Esophagus squamous epithelium (tissue), 5 donors: Measurements from ENCODE around the gene LGI4. TPM values are rescaled to one million over a fixed set of nuclear protein-coding genes. Genes with fewer than 3 reads are reported as not detected.

Experiments
- DNase-seq: peaks from one replicate; lab custom pipeline; 2025; lab: John Stamatoyannopoulos, UW
- H3K27ac ChIP-seq, 4 donors: fragments of 200-600 bp; sonication (generic); one replicate each; pipeline ENCODE4 v1.5.1; 2016 to 2019; ENCODE audit warnings: mild to moderate bottlenecking in 1 of 4
- H3K27me3 ChIP-seq, 4 donors: fragments of 200-600 bp; sonication (generic); 1 replicate in 3 of 4; 2 replicates in 1 of 4; pipeline versions ENCODE4 v1.5.1 to v1.6.0; 2017 to 2021; ENCODE audit warnings: antibody characterized with exemption in 1 of 4
- H3K36me3 ChIP-seq, 3 donors: fragments of 200-600 bp; sonication (generic); one replicate each; pipeline ENCODE4 v1.5.1; 2016 to 2019
- H3K4me1 ChIP-seq, 3 donors: fragments of 200-600 bp; sonication (generic); one replicate each; pipeline ENCODE4 v1.5.1; 2017 to 2019
- H3K4me3 ChIP-seq, 4 donors: fragments of 200-600 bp; sonication (generic); 1 replicate in 3 of 4; 2 replicates in 1 of 4; pipeline ENCODE4 v1.5.1; 2016 to 2019; ENCODE audit warnings: mild to moderate bottlenecking in 2 of 4, moderate library complexity in 1 of 4
- H3K9me3 ChIP-seq, 3 donors: fragments of 200-600 bp; sonication (generic); one replicate each; pipeline ENCODE4 v1.5.1; 2016 to 2019
- CTCF ChIP-seq, 6 experiments: fragments of 450-650 bp in 4 of 6; fragments of 200-600 bp in 2 of 6; sonication (generic) in 2 of 6; IDR thresholded peaks; one replicate each; pipeline ENCODE4 v1.5.1; 2016 to 2019; ENCODE audit warnings: antibody characterized with exemption in 6 of 6, mild to moderate bottlenecking in 4 of 6, moderate library complexity in 4 of 6
- POLR2A ChIP-seq, 4 donors: fragments of 450-650 bp; IDR thresholded peaks; one replicate each; pipeline ENCODE4 v1.6.1; 2017; ENCODE audit warnings: antibody characterized with exemption in 4 of 4, mild to moderate bottlenecking in 4 of 4, moderate library complexity in 3 of 4
- WGBS, 2 donors: methylation state at CpG; one replicate each; pipeline ENCODE4 v1.1.5; 2018; 5-methylcytosine and 5-hydroxymethylcytosine counted together
- intact Hi-C: fragments of 100-400 bp; cut with DNase I; formaldehyde crosslinking; loops from one replicate; pipeline ENCODE4 v1.15.0; 2022
- total RNA-seq, 4 donors: library from RNA; depleted of rRNA; stranded (reverse); fragments of >200 nt; gene quantifications; one replicate each; pipeline ENCODE4 v1.1.0, GENCODE V29; 2016
- donor health status: DM: yes; HTN: yes; CAD: no.

LGI4 gene
- total RNA-seq, 4 donors from 2014 or later: 1.3 to 8.2 (median 1.6) TPM

- no peak for DNase-seq
- peak overlapping the region in 3 of 4 donors; percentile 43 to 93 (median 51) for H3K27ac ChIP-seq
Measured at GRCh38 chr19:35112995-35113688, 21.7 kb downstream of the LGI4 start.

GRCh38 chr19:35110974-35111373 lies 23.9 kb downstream of the LGI4 start:
- no peak for TF ChIP-seq CTCF (IDR thresholded peaks at IDR 0.05)
- TF ChIP-seq POLR2A (IDR thresholded peaks at IDR 0.05): no peak

More at GRCh38 chr19:35112995-35113688, 21.7 kb downstream of the LGI4 start:
- Histone ChIP-seq H3K4me1 (peaks cover 12 to 96% (median 19%) of the 10 kb centered on the region in 3 donors), H3K4me3 (no peak overlapping the region), H3K36me3 (no peaks in the 10 kb centered on the region), H3K9me3 (no peaks in the 10 kb centered on the region), H3K27me3 (no peaks in the 10 kb centered on the region)
- TF ChIP-seq CTCF (IDR thresholded peaks at IDR 0.05): no peak
- TF ChIP-seq POLR2A (IDR thresholded peaks at IDR 0.05): no peak
- intact Hi-C loops: no loop called here
- 68 to 78% methylated on average over 10 to 13 of the region's 15 CpGs for WGBS, 2 donors

GRCh38 chr19:35109395-35110112 lies 25.3 kb downstream of the LGI4 start:
- intact Hi-C loops: no loop called here
- 34 to 62% methylated on average over 7 to 16 of the region's 22 CpGs for WGBS, 2 donors
- Histone ChIP-seq H3K4me1 (peaks cover 9 to 82% (median 24%) of the 10 kb centered on the region in 3 donors), H3K27me3 (no peaks in the 10 kb centered on the region), H3K36me3 (no peaks in the 10 kb centered on the region), H3K4me3 (no peak overlapping the region), H3K27ac (peak overlapping the region; percentile 82 to 87 (median 85)), H3K9me3 (no peaks in the 10 kb centered on the region)
- no peak for DNase-seq
- no peak for TF ChIP-seq CTCF (IDR thresholded peaks at IDR 0.05)
- peak in 1 of 4 donors; percentile 23 for TF ChIP-seq POLR2A (IDR thresholded peaks at IDR 0.05)

More at GRCh38 chr19:35110974-35111373, 23.9 kb downstream of the LGI4 start:
- no peak for DNase-seq
- intact Hi-C loops: no loop called here
- 23 to 41% methylated on average over 2 to 9 of the region's 9 CpGs for WGBS, 2 donors
- Histone ChIP-seq H3K27me3 (no peaks in the 10 kb centered on the region), H3K27ac (peak overlapping the region; percentile 35 to 87 (median 82)), H3K4me3 (no peak overlapping the region), H3K9me3 (no peaks in the 10 kb centered on the region), H3K4me1 (peaks cover 17 to 96% (median 28%) of the 10 kb centered on the region in 3 donors), H3K36me3 (no peaks in the 10 kb centered on the region)

- TF ChIP-seq CTCF (IDR thresholded peaks at IDR 0.05) (no peak), POLR2A (IDR thresholded peaks at IDR 0.05) (no peak)
- no peaks in the 10 kb centered on the region for H3K36me3 ChIP-seq
- peaks cover 5 to 74% (median 20%) of the 10 kb centered on the region in 3 donors for H3K4me1 ChIP-seq
- H3K4me3 ChIP-seq: no peak overlapping the region
- 77 to 83% methylated on average over 10 to 11 of the region's 11 CpGs for WGBS, 2 donors
- peak overlapping the region; percentile 82 to 87 (median 85) for H3K27ac ChIP-seq
- H3K27me3 ChIP-seq: no peaks in the 10 kb centered on the region
- no peak for DNase-seq
- intact Hi-C loops: no loop called here
- H3K9me3 ChIP-seq: no peaks in the 10 kb centered on the region
Measured at GRCh38 chr19:35108730-35109129, 26.1 kb downstream of the LGI4 start.

GRCh38 chr19:35107545-35107944 lies 27.3 kb downstream of the LGI4 start:
- DNase-seq: no peak
- Histone ChIP-seq H3K27ac (peak overlapping the region; percentile 38 to 87 (median 82)), H3K4me3 (no peak overlapping the region)

More at GRCh38 chr19:35107545-35107944, 27.3 kb downstream of the LGI4 start:
- no peak for TF ChIP-seq CTCF (IDR thresholded peaks at IDR 0.05)
- TF ChIP-seq POLR2A (IDR thresholded peaks at IDR 0.05): no peak
- intact Hi-C loops: no loop called here
- Histone ChIP-seq H3K36me3 (no peaks in the 10 kb centered on the region), H3K4me1 (peaks cover 5 to 62% (median 20%) of the 10 kb centered on the region in 3 donors), H3K9me3 (no peaks in the 10 kb centered on the region), H3K27me3 (no peaks in the 10 kb centered on the region)
- 7 to 29% methylated on average over 1 to 5 of the region's 5 CpGs for WGBS, 2 donors
